Amygdala (tissue), 56 donors: ENCODE measurements around the gene SDC1.

Source experiments
- DNase-seq, 56 donors: peaks; one replicate each; lab custom pipeline; 2025; lab: John Stamatoyannopoulos, UW

Gene SDC1

GRCh38 chr2:20229322-20230113 is 4.6 kb upstream of the SDC1 start:
- DNase-seq = no peak

DNA sequence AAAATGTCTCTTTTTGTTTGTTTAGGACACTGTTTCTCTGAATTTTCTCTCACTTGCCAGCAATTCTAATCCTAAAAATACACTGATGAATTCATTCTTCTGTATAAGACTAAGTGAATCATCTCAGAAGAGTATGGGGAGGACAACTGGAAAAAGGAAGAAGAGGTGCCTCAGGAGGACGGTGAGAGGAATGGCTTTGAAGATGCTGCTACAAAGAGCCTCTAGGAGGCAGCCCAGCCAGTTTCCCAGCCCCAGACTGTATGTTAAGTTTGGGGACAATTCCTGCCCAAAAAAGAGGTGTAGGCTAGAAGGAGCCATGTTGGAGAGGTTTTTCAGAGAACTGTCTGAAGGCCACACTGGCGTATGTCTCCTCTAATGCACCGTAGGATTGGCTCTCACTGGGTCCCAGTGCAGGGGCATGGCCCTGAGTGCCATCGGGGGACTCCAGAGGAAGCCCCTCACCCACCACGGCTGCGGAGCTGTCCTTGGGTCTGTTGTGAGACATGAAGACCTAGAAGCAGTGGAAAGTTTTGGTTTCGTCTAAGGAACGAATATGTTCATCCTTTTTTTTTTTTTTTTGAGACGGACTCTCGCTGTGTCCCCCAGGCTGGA is 3.1 kb upstream of the SDC1 start:
- DNase-seq = no peak

- no peak for DNase-seq
Measured at GRCh38 chr2:20226152-20226545, 1.2 kb upstream of the SDC1 start.

DNA sequence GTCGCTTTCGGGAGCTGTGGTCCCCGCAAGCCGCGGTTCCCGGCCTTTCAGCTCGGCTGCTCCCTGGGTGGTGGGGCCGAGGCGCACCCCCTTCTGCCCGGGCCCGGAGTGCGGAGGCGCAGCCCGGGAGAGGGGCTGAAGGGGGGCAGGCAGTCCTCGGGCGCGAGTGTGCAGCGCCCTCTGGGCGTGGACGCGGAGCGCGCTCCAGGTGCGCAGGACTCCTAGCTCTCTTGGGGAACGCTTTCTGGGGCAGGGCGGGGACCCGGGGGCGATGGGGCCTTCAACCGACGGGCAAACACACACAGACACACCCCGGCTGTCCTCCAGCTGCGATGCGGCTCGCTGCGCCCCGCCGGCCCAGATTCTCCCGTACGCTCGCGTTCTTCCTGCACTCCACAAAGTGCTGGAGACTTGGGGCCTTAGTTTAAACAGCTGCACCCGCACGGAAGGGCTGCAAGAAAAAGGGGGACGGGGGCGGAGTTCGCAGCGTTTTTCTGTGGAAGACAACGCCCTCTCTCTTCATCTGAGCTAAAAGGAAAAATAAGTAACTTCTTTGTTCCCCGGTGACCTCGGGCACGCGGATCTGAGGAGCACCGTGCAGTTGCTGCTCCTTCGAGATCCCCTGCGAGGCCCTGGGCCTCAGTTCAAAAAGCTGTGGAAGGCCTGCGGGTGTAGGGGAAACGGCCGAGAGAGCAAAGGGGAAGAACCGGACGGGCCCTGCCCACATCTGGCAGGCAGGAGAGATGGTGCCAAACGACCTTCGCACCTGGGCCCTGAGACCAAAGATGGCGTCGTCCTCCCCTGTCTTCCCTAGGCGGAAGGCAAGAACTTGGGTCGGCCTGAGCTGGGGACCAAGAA is 593 bp upstream of the SDC1 start:
- DNase-seq = peak in 18 of 56 donors; percentile 6 to 51 (median 19)

DNA sequence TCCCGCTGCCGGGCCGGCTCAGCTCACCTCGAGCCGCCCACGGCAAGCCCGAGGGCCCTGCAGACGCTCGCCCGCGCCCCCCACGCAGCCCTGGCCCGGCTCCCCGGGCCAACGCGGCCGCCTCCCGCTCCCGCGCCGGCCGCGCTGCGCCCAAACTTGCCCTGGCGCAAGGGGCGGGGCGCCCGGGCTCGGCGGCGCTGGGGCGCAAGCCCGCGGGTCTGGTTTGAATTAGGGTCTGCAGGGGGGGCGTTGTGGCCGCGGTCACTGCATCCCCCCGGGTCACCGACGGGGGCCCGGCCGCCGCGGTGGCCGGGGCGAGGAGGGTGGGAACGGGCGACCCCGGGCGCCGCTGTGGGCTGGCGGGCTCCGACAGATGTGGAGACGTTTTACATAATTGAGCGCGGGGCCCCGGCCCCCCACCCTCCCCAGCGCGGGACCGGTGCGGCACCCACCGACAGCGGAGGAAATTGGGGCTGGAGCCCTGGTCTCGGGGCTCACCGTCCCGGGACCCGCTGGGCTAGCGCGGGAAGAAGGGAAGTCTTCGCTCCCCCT is 690 bp downstream of the SDC1 start:
- DNase-seq = no peak

DNA sequence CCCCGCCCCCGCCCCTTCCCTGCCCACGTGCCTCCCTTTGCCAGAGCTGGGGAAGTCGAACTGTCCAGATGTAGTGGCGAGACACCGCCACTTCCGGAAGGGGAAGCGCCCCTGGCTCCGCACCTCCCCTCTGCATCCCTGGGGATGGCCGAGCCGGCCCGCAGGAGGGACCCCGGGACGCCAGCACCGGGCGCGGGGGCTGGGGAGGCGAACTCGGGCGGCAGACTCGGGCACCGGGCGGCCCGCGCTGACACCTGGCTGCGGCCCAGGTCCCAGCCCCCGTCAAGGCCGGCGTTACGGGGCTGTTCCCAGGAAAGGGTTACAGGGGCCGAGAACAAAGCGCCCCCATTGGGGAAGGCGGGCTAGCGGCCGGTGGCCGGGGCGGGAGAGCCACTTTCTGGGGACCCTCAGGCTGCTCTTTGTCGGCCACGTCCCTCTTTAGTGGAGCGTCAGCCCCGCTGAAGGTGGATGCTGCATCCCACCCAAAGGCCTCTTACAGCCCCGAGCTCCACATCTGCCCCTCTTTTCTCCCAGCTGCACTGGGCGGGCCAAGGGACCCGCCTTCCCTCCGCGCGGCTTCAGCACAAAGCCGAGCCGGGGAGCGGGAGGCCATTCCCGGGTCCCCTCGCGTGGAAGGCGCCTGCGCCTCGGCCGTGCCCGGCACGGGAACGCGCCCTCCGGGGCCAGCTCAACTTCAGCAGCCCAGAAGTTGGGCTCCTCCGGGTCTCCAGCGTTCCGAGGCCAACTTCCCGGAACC is 1.3 kb downstream of the SDC1 start:
- peak in 2 of 56 donors; percentile 17 to 25 for DNase-seq

- DNase-seq = no peak
Measured at GRCh38 chr2:20222769-20223406, 2.0 kb downstream of the SDC1 start.

DNA sequence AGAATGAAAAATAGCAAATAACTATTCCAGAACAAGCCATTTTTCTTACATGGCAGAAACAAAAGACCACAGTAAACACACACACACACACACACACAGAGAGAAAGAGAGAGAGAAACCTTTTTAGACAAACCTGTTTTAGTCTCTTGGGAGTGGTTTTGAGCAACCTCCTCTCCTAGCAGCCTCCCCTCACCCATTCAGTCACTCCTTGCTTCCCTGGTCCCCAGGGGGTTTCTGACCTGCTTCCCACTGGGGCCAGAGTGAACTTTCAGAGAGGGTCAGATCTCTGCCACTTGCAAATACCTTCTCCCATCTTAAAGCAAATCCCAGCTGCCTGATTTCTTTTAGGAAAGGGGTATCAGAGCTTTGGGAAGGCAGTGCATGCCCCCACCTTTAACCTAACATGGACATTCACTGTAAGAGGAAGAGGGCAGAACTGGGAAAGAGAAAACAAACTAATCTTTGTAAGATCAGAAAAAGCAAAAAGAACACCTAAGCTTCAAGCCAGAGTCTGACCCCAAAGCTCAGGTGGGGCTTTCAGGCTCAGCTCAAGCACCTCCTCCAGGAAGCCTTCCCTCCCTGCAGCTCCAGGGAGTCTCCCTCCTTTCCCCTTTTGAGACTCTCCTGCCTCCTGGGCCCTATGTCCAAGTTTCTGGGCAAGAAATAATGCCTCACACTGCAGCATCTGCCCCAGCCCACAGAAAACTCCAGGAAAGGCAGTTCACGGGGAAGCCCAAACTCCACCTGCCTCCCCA is 2.7 kb downstream of the SDC1 start:
- DNase-seq = no peak

- no peak for DNase-seq
Measured at GRCh38 chr2:20221555-20221973, 3.4 kb downstream of the SDC1 start.

DNA sequence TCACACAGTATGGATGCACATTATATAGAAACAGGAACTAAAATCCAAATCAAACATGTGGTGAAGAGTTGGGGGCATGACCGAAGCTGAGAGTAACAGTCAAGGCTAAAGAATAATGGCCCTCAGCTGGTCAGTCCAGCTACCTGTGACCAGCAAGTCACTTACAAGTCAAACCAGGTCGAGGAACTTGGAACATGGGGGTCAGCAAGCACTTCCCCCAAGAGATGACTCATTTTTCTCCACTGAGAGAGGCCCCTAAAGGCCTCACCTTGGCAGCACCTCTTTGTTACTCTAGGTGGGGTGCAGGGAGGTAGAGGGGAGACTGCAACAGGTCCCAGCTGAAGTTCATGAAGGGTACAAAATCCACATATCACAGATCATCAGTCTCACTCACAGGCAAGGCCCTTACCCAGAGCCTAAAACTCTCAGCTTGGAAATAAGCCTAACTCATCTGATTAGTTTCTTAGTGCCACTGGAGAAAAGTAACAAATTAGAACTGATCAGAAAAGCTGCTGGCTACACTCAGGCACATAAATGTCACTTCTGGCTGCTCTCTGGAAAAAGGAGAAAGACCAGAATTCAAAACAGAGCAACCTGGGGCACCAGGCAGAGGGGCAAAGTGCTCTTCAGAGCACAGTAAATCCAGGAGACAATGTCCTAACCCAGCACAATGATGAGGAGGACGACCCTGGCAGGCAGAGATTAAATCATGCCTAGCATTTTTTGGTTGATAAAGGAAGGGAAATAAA is 4.0 kb downstream of the SDC1 start:
- no peak for DNase-seq

- no peak for DNase-seq
Measured at GRCh38 chr2:20219763-20220380, 5.1 kb downstream of the SDC1 start.

GRCh38 chr2:20218331-20219320 is 6.3 kb downstream of the SDC1 start:
- DNase-seq = no peak

DNA sequence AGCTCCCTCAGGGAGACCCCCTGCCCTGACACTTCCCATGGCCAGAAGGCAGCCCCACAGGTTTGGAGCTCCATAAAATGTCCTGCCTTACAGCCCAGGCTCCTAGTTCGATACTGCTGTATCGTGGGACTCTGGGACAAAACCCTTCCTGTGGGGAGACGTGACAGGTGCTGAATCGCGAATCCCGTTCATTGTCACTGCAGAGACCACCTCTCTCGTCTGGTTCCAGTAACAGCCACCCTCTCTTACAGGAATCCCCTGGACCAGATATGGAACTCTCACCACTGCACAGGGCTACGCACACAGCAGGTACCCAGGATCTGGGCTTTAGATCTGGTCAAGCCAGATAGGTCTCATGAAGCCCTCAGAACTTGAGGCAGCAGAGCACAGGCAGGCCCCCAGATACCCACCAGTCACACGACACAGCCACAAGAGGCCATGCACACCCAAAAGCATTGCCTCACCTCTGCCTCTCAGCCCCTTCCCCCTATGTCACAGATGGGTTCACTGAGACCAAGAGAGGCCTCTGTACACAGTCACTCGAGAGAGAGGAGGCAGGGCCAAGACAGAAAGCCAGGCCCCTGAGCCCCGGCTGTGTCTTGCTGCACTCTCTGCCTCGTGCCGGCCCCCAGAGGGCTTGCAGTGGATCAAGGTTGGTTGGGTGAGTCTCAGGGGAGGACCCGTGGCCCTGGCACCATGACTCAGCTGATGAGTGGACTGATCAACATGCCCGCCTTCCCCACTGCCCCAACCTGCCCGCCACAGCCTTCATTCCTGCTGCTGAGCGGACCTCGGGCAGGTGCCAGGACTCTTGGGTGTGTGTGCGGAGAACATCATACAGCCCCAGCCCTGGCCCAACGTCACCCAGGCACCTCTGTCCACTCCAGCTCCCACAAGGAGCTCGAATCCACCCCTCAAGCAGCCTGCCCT is 7.6 kb downstream of the SDC1 start:
- DNase-seq = no peak

- no peak for DNase-seq
Measured at GRCh38 chr2:20216130-20217025, 8.6 kb downstream of the SDC1 start.
